Activated gamma-delta T cell treated with Interleukin-2 at 50 U/mL for 16 hours (primary cell): ENCODE measurements around the gene NRM.
"Not testable (repeated sequence)": the region's sequence is repeated elsewhere in the genome, so short reads cannot be mapped to it uniquely, and the experiment has no call there.

Source experiments
- DNase-seq: peaks from one replicate; pipeline ENCODE4 v3.0.0-alpha.2; 2020

The NRM gene

GRCh38 chr6:30690403-30691207 is at the start of gene NRM:
Gene NRM (minus strand): TSS chr6:30690984. CDS start chr6:30690974, 10 bp downstream.
- peak; percentile 52 for DNase-seq

GRCh38 chr6:30740540-30740870 is 49.7 kb upstream of the NRM start:
- DNase-seq, result no peak

GRCh38 chr6:30738532-30738931 is 47.7 kb upstream of the NRM start:
- DNase-seq, result no peak

- no peak for DNase-seq
These were observed 45.0 kb upstream of the NRM start for GRCh38 chr6:30735668-30736314.

GRCh38 chr6:30732237-30732943 is 41.6 kb upstream of the NRM start:
- no peak for DNase-seq

GRCh38 chr6:30730601-30731435 is 40.0 kb upstream of the NRM start:
- DNase-seq, result peak; percentile 81

GRCh38 chr6:30727920-30728553 is 37.3 kb upstream of the NRM start:
- no peak for DNase-seq

GRCh38 chr6:30726506-30727413 is 36.0 kb upstream of the NRM start:
- DNase-seq, result no peak

- no peak for DNase-seq
These were observed 35.1 kb upstream of the NRM start for GRCh38 chr6:30725713-30726505.

GRCh38 chr6:30724906-30725667 is 34.3 kb upstream of the NRM start:
- DNase-seq, result no peak

GRCh38 chr6:30723843-30724741 is 33.3 kb upstream of the NRM start:
- DNase-seq, result not testable (repeated sequence)

GRCh38 chr6:30723159-30723842 is 32.5 kb upstream of the NRM start:
- DNase-seq, result not testable (repeated sequence)

GRCh38 chr6:30722280-30723112 is 31.7 kb upstream of the NRM start:
- peak; percentile 86 for DNase-seq

- not testable (repeated sequence) for DNase-seq
These were observed 31.2 kb upstream of the NRM start for GRCh38 chr6:30722025-30722279.

- DNase-seq, result peak; percentile 95
These were observed 30.6 kb upstream of the NRM start for GRCh38 chr6:30721198-30722024.

- DNase-seq, result peak; percentile 59
These were observed 30.0 kb upstream of the NRM start for GRCh38 chr6:30720738-30721197.
